GM19452 (cell line): ENCODE results near the gene AOPEP.

Experiments used
- ATAC-seq: cut with Tn5 transposase; IDR thresholded peaks from one replicate; pipeline ENCODE4 v1.9.1; 2021; ENCODE audit not compliant: unreplicated experiment

The AOPEP gene

DNA sequence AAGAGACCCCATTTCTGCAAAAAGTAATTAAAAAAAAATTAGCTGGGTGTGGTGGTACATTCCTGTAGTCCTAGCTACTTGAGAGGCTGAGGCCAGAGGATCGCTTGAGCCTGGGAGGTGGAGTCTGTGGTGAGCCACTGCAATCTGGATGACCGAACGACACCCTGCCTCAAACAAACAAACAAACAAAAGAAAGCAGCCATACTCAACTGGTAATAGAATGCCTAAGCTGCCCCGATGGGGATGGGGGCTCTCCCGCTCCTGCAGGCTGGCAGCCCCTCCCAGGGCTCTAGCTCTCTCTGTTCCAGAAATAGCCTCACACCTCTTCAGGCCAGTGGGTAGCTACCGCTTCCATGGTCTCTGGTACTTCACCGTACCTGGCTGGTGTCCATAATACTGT lies 349.2 kb downstream of the AOPEP start:
- ATAC-seq, result no peak

DNA sequence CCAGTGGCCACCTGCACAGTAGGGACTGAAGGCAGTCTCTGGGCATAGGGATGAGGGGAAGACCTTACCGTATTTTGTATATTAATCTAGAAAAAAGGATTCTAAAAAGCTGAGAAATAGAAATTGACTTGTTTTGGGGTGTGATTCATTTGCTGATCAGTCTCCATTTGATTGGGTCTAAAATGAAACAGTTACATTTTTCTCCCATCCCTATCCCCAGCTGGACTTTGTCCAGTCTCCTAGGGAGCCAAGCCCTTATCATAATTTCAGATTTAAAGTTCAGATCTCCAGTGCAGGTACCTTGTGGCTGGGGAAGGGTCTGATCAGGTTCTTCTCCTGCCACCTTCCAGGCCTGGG lies 350.2 kb downstream of the AOPEP start:
- no peak for ATAC-seq

DNA sequence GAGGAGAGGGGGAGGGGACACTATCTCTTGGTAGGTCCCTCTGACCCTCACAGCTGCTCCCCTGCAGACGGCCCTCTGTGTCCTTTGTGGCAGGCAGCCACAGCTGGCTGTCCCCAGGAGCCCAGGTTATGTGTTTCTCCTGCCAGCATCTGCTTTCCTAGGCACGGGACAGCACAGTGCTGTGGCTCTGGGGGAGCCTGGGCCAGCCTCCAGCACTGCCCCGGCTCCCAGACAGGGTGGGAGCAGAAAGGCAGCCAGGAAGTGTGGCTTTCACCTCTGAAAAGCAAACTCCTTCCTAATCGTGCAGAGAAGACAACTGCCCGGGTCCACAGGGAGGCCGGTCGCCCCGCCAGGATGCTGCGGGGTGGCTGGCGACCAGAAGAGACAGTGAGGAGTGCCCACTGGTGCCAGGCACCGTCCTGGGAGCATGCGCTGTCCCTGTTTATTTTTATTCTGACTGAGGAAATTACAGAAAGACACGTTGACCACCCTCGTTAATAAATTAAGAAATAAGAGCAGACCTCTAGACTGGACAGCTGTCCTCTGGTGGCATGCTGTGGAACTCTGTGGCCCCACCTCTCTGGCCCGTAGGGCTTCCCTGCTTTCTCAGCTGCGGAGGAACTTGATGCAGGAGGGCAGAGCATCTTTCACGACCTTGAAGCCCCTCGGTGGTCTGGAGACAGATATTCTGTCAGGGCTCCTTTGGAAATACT lies 350.7 kb downstream of the AOPEP start:
- no peak for ATAC-seq

DNA sequence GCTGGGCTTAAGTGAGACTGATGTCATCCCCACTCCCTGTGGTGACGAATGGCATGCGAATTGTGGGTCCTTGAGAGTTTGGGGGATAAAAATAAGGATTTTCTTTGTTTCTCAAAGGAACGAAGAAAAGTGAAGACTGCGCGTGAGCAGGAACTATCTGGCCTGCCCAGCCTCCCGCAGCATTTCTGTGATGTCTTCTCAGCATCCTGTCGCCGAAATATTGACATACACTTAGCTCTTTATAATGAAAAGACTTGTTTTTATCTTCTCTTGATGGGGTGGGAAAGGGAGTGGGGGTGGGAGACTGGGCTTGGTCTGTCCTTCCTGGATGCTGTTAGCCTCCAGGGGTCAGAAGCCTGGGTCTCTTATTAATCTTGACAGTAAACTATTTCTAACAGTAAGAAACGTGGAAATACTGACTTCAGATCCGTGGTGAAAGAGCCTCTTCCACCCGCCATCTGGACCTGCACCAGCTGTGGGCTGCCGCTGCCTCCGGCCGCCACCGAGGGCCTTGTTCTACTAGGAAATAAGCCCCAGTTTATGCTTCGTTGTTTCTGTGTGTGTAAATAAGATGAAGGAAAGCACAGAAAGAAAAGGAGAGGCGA lies 351.4 kb downstream of the AOPEP start:
- no peak for ATAC-seq

DNA sequence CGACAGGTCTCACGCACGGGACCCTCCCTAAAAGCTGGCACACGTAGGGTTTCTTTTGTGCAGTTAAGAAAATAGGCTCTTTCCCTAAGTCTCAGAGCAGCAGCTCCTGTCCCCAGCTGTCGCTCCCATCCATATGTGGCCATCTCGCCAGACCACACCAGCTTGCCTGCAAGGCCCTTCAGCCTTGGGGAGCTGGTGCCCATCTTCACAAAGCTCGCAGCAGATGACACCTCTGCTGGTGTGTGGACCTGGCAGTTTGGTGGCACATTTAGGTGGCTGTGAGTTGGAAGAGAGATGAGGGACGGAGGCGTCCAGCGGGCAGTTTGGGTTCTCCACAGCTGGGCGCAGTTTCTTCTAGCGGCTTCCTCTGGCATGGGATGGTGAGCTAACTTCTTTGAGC lies 352.0 kb downstream of the AOPEP start:
- no peak for ATAC-seq

DNA sequence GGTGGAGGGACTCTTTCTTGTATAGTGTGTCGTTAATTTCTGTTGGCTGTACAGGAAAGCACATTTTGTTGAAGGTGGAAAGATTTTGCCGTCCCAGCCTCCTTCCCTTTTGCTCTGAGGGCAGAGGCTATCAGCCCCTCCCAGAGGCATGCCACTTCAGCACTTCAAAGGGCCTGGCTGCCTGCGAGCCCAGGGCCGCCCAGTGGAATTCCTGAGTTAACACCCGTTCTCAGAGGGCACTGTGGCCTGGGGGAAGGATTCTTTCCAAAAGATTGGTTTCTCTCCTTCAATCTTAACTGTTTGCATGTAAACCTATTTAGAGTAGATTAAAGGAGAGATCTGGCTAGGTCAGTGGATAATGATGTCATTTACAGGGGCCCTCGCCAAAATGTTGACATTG lies 352.4 kb downstream of the AOPEP start:
- no peak for ATAC-seq

DNA sequence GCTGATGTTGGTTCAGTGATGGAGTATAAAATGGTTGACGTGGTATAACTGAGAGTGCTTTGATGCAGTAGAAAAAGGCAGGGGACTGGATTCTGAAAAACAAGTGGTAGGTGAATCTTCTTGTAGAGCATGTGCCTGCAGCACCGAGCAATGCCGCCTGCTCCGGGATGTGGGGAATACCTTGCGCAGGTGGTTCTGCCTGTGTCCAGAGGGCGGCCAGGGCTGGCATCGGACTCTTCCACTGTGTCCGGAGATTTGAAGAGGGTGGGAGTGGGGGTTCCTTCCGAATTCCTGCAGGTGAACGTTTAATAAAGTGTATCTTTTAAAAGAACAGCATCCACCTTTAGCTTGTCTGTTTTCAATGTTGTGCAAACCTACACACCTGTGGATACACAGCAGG lies 353.0 kb downstream of the AOPEP start:
- ATAC-seq, result no peak

DNA sequence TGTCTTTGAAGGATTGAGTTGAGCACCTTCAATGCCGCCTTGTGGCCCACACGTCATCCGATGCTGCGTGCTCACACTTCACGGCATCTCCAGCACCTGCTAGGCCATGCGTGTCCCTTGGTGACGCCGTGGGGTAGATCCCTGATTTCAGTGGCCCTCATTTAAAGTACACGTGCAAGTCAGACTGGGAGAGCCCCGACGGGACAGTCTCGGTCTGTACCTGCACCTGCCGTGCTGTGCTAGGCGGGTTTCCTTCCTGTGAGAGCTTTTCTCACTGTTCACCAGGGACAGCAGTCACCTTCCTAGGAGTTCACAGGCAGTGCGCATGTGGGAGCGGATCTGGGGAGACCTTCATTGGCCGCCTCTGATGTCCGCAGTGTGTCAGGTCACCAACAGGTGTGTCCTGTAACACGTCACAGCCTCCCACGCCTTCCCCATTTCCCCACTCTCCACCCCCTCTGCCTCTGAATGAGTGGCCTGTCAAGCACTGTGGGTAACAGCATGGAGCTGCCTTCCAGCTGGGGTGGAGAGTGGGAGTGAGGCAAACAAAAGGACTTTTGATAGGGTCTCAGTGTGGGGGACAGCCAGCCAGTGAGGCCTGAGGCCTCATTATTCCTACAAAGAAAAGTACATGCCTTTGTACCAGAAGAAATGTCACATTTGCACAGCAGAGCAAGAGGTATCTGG lies 354.6 kb downstream of the AOPEP start:
- no peak for ATAC-seq

DNA sequence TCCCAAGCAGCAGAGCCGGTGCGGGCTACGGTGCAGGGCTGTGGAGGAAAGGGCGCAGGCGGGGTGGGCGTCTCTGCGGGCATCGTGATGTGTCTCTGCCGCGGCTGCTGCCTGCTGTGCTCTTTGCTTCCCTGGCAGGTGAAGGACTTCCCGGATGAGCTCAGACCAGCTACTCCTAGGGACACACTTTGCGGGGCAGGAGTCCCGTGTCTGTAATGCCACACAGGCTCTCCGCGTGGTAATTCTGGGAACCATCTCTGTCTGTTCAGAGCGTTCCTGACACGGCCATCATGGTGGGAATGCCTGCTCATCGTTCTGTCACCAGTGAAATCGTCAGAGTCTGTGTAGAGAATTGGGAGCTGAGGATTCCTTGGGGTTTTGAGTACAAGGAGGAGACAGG lies 355.5 kb downstream of the AOPEP start:
- ATAC-seq, result no peak

DNA sequence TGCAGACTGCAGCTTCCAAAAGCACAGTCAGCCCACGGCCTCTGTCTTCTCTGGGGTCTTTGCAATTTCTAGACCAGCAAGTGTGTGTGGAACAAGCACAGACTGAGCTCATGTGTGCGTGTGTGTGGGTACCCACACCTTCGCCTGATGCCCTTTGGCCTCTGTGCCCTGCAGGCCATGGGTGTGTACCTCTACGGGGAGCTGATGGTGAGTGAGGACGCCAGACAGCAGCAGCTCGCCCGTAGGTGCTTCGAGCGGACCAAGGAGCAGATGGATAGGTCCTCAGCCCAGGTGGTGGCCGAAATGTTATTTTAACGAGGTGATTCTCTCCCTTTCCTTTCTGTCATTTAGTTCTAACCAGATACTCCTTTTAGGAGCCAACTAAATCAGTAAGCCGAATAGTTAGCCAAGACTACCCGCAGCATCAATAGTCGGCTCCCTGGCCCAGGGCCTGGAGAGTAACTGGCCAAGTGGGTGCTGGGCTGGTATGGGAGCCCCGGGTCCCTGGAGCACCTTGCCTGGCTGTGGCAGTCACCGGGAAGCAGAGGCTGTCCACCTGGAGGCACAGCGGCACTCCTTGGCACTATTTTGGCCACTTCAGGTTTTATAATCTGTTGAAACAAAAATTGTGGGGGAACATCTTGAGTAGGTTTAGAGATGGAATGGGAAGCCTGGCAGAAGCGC lies 356.0 kb downstream of the AOPEP start:
- no peak for ATAC-seq

DNA sequence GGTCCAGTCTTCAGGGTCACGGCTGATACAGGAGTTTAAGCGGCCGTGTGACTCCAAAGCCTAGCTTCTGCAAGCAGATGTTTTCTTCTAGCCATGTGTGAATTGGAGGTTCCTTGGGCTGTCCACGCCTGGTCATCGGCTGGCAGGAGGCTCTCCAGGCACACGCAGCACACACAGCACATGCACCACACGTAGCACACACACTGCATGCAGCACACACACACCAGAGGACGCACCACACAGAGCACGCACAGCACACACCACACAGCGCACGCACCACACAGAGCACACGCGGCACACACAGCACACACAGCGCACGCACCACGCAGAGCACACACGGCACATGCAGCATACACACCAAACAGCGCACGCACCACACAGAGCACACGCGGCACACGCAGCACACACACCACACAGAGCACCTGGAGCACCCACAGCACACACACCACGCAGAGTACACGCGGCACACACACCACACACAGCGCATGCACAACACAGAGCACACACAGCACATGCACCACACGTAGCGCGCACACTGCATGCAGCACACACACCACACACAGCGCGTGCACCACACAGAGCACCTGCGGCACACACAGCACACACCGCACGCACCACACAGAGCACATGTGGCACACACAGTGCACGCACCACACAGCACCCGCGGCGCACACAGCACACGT lies 356.7 kb downstream of the AOPEP start:
- no peak for ATAC-seq

DNA sequence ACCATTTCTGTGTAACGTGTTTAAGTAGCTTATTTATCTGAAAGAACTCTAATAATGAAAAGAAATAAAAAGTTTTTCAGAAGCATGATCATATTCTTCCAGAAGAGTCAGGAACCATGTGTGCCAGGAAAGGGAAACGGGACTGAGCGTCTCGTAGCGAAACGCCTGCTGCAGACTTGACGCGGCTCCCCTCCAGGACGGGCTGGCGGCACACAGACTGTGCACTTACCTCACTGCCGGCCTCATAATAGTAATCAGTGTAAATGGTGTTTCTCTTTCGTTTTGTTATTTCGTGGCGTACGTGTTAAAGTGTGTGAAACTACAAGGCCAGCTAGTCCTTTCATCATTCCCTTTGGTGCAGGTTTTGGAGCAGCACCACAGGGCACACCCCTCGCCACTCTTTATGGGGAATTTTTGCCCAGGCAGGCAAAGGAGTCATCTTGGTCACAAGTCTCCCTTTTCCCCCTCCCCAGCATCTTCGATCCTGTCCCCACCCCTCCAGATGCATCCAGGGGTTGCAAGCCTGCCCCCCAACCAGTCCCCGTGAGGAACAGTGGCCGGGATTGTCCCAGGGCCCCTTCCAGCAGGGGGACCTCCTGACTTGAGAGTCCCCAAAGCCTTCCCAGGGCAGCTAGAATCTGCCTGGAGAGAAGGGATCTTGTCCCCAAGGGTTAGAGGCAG lies 357.9 kb downstream of the AOPEP start:
- ATAC-seq, result no peak

DNA sequence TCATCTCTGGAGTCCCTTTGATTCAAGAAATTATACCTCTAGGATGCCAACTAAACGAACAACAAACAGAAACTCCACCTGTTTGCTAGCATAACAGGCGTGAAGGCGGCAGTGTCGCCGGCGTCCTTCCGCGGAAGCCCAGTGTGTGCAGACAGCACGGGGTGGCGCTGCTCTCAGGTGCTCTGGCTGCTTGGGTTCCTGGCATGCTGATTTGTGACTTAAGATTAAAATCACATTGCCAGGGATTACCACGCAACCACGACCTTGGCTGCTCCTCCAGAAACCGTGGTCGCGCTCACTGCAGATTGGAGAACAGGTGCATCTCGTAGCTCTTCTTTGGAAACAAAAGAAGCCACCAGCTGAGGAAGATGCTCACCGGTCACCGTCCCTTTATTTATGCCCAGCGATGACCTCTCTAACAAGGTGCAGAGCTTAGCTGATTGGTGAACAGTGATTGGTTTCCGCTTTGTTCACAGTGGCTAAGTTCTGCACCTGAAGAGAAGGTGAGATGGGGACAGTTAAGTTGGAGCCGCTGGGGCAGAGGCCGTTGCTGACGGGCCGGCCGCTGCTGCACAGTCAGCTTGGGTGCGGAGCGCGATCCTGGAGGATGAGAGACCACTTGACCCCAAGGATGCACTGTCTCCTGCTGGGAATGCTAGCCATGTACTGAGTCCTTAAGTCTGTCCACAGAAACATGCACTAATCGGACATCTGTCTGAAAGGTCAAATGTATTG lies 358.7 kb downstream of the AOPEP start:
- ATAC-seq, result no peak

DNA sequence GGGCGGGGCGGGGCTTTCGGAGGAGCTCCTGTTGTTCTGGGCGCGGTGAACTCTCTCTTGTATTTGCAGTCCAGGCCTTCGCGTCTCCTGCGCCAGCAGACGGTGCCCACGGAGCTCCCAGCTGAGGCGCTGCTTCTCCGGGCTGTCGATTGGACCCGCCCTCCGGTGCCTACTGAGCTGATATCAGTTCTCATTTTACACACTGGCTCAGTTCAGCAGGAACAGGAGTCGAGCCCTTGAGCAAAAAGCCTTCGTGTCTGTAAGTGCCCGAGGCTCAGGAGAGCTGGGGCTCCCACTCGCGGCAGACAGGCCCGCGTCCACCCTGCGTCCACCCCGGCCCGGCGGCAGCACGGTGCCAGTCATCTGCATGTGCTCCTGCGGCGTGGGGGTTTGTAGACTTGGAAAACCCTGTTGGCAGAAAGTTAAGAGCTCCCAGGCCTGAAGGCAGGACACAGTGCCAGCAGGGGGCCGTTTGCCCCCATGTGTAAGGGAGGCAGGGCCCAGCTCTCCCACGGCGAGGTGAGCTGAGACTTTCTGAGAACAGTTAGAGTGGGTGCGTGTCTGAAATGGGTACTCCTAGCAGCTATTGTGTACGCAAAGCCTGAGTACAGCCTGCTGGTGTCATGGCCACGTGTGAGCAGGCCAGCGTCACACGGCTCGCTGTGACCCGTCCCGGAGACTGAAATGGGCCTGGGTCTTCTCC lies 359.5 kb downstream of the AOPEP start:
- no peak for ATAC-seq

DNA sequence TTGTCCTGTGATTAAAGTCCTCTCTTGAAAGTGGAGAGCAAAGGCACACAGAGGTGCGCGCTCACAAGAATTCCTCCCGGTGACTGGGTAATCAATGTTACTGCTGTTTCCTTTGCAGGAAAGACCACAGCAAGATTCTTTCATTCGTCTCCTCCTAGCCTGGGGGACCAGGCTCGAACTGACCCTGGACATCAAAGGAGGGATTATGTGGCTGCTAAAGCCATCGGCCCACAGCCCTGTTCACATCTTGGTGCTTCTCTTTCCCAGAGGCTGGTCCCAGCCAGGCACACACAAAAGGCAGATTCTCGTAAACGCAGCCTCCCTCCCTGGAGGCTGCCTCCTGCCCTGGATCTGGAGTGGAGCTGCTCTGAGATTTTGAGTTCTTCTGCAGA lies 360.1 kb downstream of the AOPEP start:
- no peak for ATAC-seq

DNA sequence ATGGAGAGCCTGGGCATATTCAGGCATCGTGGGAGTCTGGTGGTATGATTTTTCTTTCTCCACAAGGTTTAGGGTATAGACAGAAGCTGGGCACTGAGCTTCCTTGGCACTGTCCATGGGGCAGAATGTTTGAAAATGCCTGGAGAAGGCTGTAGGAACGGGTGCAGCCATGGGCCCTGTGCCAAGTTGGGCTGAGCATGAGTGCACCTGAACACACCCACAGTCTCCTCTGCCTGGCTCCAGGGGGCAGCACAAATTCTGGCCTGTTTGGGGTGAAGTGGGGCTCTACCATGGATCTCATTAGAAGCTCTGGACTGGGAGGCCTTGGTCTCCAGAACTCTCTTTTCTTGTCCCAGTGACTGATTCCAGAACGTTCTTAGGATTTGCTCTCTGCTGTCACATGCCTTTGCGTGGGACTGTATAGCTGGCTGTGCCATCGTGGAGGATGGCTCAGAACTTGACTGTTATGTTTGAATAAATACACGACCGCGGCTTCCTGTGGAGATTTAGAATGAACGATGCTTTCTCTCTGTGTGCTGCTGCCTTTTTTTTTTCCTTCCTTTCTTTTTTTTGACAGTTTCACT lies 361.3 kb downstream of the AOPEP start:
- ATAC-seq, result no peak

DNA sequence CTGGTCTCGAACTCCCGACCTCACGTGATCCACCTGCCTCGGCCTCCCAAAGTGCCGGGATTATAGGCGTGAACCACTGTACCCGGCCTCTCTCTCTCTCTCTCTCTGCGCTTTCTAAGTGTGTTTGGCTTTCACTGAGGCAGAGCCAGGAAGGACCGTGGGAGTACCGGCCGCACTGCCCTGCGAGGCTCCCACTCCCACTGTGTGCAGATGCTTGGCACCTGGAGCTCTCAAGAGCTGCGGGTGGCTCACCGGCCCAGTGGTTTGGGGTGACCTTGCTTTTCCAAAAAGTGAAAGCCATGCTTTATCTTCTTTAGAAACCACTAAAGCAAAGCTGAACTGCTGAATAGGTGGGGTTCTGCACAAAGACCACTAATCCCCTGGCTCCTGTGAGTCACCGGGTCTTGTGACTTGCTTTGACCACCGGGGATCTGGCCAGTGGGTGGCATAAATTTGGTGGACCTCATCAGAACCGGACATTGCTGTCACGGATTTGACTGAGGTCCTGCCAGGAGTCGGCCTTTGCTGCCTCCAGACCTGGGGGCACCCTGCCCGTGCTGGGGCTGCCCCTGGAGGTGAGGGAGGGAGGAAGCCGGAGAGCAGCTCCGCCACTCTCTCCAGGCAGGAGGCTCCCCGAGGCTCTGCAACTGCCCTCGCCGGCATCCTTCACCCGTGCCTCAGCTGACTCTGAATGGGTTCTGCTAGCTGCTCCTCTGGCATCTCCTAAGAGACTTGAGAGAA lies 362.1 kb downstream of the AOPEP start:
- no peak for ATAC-seq

DNA sequence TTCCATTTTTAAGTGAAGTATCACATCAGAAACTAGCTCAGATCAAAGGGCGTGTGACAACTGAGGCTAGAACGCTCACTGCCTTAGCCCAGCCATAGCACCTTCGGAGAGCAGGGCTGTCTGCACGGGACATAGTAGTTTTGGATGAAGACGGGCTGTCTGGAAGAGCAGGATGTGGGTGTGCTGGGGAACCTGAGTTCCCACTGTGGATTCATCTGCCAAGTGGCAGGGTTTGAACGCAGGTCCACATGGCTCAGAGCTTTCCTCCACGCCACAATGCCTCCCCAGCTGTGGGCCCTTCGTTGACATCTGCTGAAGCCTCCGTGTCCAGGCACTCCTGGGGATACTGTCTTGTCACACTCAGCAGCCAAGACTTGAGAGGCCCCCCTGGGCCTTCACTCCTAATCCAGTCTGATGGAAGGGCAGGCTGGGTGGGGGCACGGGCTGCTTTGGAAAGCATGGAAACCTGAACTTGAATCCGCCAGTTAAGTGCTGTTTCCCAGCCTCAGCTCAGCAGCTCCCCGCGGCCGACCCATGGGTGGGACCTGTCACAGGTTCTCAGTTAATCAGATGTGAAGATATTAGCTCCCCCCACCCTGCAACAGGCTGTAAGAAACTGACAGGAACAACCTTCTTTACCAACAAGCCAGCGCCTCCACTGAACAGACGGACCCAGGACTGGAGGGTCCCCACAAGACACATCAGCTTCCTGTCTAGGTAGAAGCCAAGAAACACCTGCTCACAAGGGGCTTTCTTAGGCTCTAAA lies 362.9 kb downstream of the AOPEP start:
- no peak for ATAC-seq
